H1 (cell line): Measurements from ENCODE around the gene AP5Z1.

Experiments used
- CTCF ChIP-seq, 3 experiments: IDR thresholded peaks; 1 replicate in 2 of 3; 2 replicates in 1 of 3; pipeline versions ENCODE4 v1.5.1 to v1.6.1; 2011; ENCODE audit warnings: low read length in 3 of 3, mild to moderate bottlenecking in 3 of 3, inconsistent platforms in 2 of 3, low read depth in 1 of 3, moderate library complexity in 1 of 3; ENCODE audit not compliant: insufficient read depth in 1 of 3; ENCODE audit errors: control extremely low read depth in 1 of 3
- EP300 ChIP-seq, 2 experiments: IDR thresholded peaks; 1 replicate in 1 of 2; 2 replicates in 1 of 2; pipeline ENCODE4 v1.6.1; 2011 to 2012; ENCODE audit warnings: low read depth in 2 of 2, low read length in 2 of 2, mild to moderate bottlenecking in 2 of 2, borderline replicate concordance in 1 of 2, inconsistent platforms in 1 of 2, moderate library complexity in 1 of 2
- RFX5 ChIP-seq: IDR thresholded peaks from 2 replicates; pipeline ENCODE4 v1.6.1; 2011; ENCODE audit warnings: low read depth, low read length, improper control_type of control experiment, borderline replicate concordance
- SP2 ChIP-seq: IDR thresholded peaks from 2 replicates; pipeline ENCODE4 v1.6.1; 2012; ENCODE audit warnings: mild to moderate bottlenecking, low read length, inconsistent platforms
- TCF12 ChIP-seq: IDR thresholded peaks from 2 replicates; pipeline ENCODE4 v1.6.1; 2011; ENCODE audit warnings: low read depth, mild to moderate bottlenecking, low read length
- YY1 ChIP-seq: IDR thresholded peaks from 2 replicates; pipeline ENCODE4 v1.6.1; 2011; ENCODE audit warnings: low read depth, mild to moderate bottlenecking, low read length

DNA sequence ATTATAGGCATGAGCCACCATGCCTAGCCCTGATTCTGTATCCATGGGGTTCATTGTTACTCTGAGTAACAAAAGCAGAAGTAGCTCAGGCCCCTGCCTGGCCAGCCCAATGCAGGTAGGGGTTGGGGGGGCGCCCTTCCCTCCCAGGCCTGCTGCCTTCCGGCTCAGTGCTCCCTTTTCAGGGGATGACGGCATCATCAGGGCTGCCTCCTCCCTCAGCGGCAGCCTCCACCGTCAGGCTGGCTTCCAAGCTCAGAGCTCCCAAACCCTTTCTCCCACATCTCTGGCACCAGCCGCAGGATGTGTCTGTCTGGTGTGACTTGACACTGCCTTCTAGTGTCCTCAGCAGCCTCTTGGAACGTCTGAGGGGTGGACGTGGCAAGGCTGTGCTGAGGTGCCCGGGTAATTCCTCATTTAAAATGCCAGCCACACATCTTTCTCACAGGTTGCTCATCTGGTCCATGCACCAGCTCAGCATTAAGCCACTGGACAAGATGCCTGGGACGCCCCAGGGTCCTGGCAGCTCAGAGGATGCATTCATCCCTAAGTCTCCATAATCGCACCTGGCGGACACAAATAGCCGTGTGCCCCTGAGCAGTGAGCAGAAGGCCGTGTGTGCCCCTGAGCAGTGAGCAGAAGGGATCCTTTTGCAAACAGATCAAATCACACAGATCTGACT lies 48.2 kb downstream of the AP5Z1 start:
- TF ChIP-seq CTCF (IDR thresholded peaks at IDR 0.05; ENCODE audit: control extremely low read depth in 1 of 3, insufficient read depth in 1 of 3, low read depth in 1 of 3, low read length in 3 of 3) (no peak), SP2 (no peak), YY1 (no peak), EP300 (IDR thresholded peaks at IDR 0.05; ENCODE audit: borderline replicate concordance in 1 of 2, low read depth in 2 of 2, low read length in 2 of 2) (no peak), TCF12 (no peak), RFX5 (no peak)
